HEK293 (cell line): Measurements from ENCODE around the gene MRPL48.

Experiments
- CTCF ChIA-PET: fragments of 350-600 bp; formaldehyde crosslinking; extraction: SDS; loops from one replicate; lab custom pipeline; 2021; ENCODE audit warnings: antibody characterized with exemption; lab: Yijun Ruan, JAX
- POLR2A ChIA-PET: fragments of 300-600 bp; formaldehyde crosslinking; extraction: SDS; loops from one replicate; lab custom pipeline; 2020; ENCODE audit warnings: antibody characterized with exemption, inconsistent platforms; lab: Yijun Ruan, JAX
- H3K27ac ChIP-seq: fragments of 200-500 bp; sonication (Bioruptor generic); 2 replicates; pipeline ENCODE4 v1.5.1; 2014; ENCODE audit warnings: low read depth, low read length, control low read depth, inconsistent platforms; ENCODE audit errors: extremely low read depth
- H3K36me3 ChIP-seq, 2 experiments: fragments of 200-500 bp in 1 of 2; sonication (Bioruptor generic) in 1 of 2; 1 replicate in 1 of 2; 2 replicates in 1 of 2; pipeline ENCODE4 v1.5.1; 2014 to 2017; ENCODE audit warnings: inconsistent platforms in 2 of 2, low read length in 2 of 2; ENCODE audit not compliant: control insufficient read depth in 2 of 2, insufficient read depth in 1 of 2
- H3K4me1 ChIP-seq: fragments of 200-500 bp; sonication (Bioruptor generic); 2 replicates; pipeline ENCODE4 v1.5.1; 2014; ENCODE audit warnings: mild to moderate bottlenecking, low read length, inconsistent platforms; ENCODE audit not compliant: control insufficient read depth, insufficient read depth
- H3K4me3 ChIP-seq: 2 replicates; pipeline ENCODE4 v1.5.1; 2011; ENCODE audit warnings: low read depth, mild to moderate bottlenecking, control low read depth, low read length, moderate library complexity
- H3K9me3 ChIP-seq: fragments of 200-500 bp; sonication (Bioruptor generic); 2 replicates; pipeline ENCODE4 v1.5.1; 2014; ENCODE audit warnings: low read depth, low read length, inconsistent platforms; ENCODE audit not compliant: control insufficient read depth, insufficient read depth
- ATF2 ChIP-seq: fragments of 450-650 bp; formaldehyde crosslinking; IDR thresholded peaks from 2 replicates; pipeline ENCODE4 v1.5.1; 2016; ENCODE audit warnings: missing biosample characterization, missing genetic modification characterization, low read depth
- BCL11A ChIP-seq: fragments of 450-650 bp; formaldehyde crosslinking; IDR thresholded peaks from 2 replicates; pipeline ENCODE4 v1.5.1; 2016; ENCODE audit warnings: low read depth, missing biosample characterization, missing genetic modification characterization
- BCL6B ChIP-seq: fragments of 450-650 bp; formaldehyde crosslinking; IDR thresholded peaks from 2 replicates; pipeline ENCODE4 v1.5.1; 2017; ENCODE audit warnings: missing biosample characterization, missing genetic modification characterization
- KLF9 ChIP-seq: fragments of 450-650 bp; formaldehyde crosslinking; IDR thresholded peaks from 2 replicates; pipeline ENCODE4 v1.5.1; 2016; ENCODE audit warnings: missing biosample characterization, missing genetic modification characterization, low read depth
- PRDM10 ChIP-seq: fragments of 450-650 bp; formaldehyde crosslinking; IDR thresholded peaks from 2 replicates; pipeline ENCODE4 v1.5.1; 2016; ENCODE audit warnings: missing biosample characterization, missing genetic modification characterization
- PRDM2 ChIP-seq: fragments of 450-650 bp; formaldehyde crosslinking; IDR thresholded peaks from 2 replicates; pipeline ENCODE4 v1.5.1; 2016; ENCODE audit warnings: missing biosample characterization, missing genetic modification characterization, borderline replicate concordance
- SCRT2 ChIP-seq: fragments of 450-650 bp; formaldehyde crosslinking; IDR thresholded peaks from 2 replicates; pipeline ENCODE4 v1.5.1; 2016; ENCODE audit warnings: missing biosample characterization, missing genetic modification characterization
- TRIM28 ChIP-seq: IDR thresholded peaks from 2 replicates; pipeline ENCODE4 v1.6.1; 2011; ENCODE audit warnings: low read length, control low read depth, borderline replicate concordance
- YY1 ChIP-seq: fragments of 450-650 bp; formaldehyde crosslinking; IDR thresholded peaks from 2 replicates; pipeline ENCODE4 v1.5.1; 2018; ENCODE audit warnings: missing biosample characterization, missing genetic modification characterization
- YY2 ChIP-seq: fragments of 450-650 bp; formaldehyde crosslinking; IDR thresholded peaks from 2 replicates; pipeline ENCODE4 v1.5.1; 2016; ENCODE audit warnings: missing biosample characterization, missing genetic modification characterization
- ZBTB1 ChIP-seq: fragments of 450-650 bp; formaldehyde crosslinking; IDR thresholded peaks from 2 replicates; pipeline ENCODE4 v1.5.1; 2016; ENCODE audit warnings: missing biosample characterization, missing genetic modification characterization
- ZBTB20 ChIP-seq: fragments of 450-650 bp; formaldehyde crosslinking; IDR thresholded peaks from 2 replicates; pipeline ENCODE4 v1.5.1; 2016; ENCODE audit warnings: missing biosample characterization, missing genetic modification characterization
- ZNF138 ChIP-seq: fragments of 450-650 bp; formaldehyde crosslinking; IDR thresholded peaks from 2 replicates; pipeline ENCODE4 v1.5.1; 2016; ENCODE audit warnings: missing biosample characterization, missing genetic modification characterization, borderline replicate concordance
- ZNF24 ChIP-seq: fragments of 450-650 bp; formaldehyde crosslinking; IDR thresholded peaks from 2 replicates; pipeline ENCODE4 v1.5.1; 2016; ENCODE audit warnings: missing biosample characterization, missing genetic modification characterization
- ZNF394 ChIP-seq: fragments of 450-650 bp; formaldehyde crosslinking; IDR thresholded peaks from 2 replicates; pipeline ENCODE4 v1.5.1; 2016; ENCODE audit warnings: missing biosample characterization, missing genetic modification characterization, mild to moderate bottlenecking, moderate library complexity, borderline replicate concordance
- ZNF404 ChIP-seq: fragments of 450-650 bp; formaldehyde crosslinking; IDR thresholded peaks from 2 replicates; pipeline ENCODE4 v1.5.1; 2017; ENCODE audit warnings: missing biosample characterization, missing genetic modification characterization
- ZNF488 ChIP-seq: fragments of 450-650 bp; formaldehyde crosslinking; IDR thresholded peaks from 2 replicates; pipeline ENCODE4 v1.5.1; 2016; ENCODE audit warnings: missing biosample characterization, missing genetic modification characterization
- ZNF600 ChIP-seq: fragments of 450-650 bp; formaldehyde crosslinking; IDR thresholded peaks from 2 replicates; pipeline ENCODE4 v1.5.1; 2016; ENCODE audit warnings: missing biosample characterization, missing genetic modification characterization
- ZNF670 ChIP-seq: fragments of 450-650 bp; formaldehyde crosslinking; IDR thresholded peaks from 2 replicates; pipeline ENCODE4 v1.5.1; 2016; ENCODE audit warnings: missing biosample characterization, missing genetic modification characterization, low read depth
- ZNF843 ChIP-seq: fragments of 450-650 bp; formaldehyde crosslinking; IDR thresholded peaks from 2 replicates; pipeline ENCODE4 v1.5.1; 2016; ENCODE audit warnings: missing biosample characterization, missing genetic modification characterization
- ZSCAN30 ChIP-seq: fragments of 450-650 bp; IDR thresholded peaks from 2 replicates; pipeline ENCODE4 v1.5.1; 2018; ENCODE audit warnings: missing biosample characterization, mild to moderate bottlenecking, missing genetic modification characterization, moderate library complexity
- ZXDB ChIP-seq: fragments of 450-650 bp; formaldehyde crosslinking; IDR thresholded peaks from 2 replicates; pipeline ENCODE4 v1.5.1; 2016; ENCODE audit warnings: missing biosample characterization, missing genetic modification characterization

Gene MRPL48

GRCh38 chr11:73839123-73839457, 51.4 kb downstream of the MRPL48 start:
- CTCF ChIA-PET, result no interaction called here
- Histone ChIP-seq H3K4me1 (no peaks in the 10 kb centered on the region), H3K9me3 (no peaks in the 10 kb centered on the region), H3K4me3 (no peak overlapping the region), H3K27ac (no peak overlapping the region), H3K36me3 (peaks cover 0 to 3% of the 10 kb centered on the region in 2 experiments; a peak in 2 of 3 replicates)
- TF ChIP-seq BCL6B (tag by site-specific recombination) (no peak), ZNF600 (tag by site-specific recombination) (no peak), ZNF24 (tag by site-specific recombination) (no peak), ATF2 (tag by site-specific recombination) (no peak), PRDM10 (tag by site-specific recombination) (no peak), ZNF394 (tag by site-specific recombination) (no peak), ZNF138 (tag by site-specific recombination) (no peak), PRDM2 (tag by site-specific recombination) (no peak), SCRT2 (tag by site-specific recombination) (no peak)
- POLR2A ChIA-PET, result no interaction called here

GRCh38 chr11:73851046-73851764, 63.5 kb downstream of the MRPL48 start:
- no peaks in the 10 kb centered on the region for H3K36me3 ChIP-seq
- POLR2A ChIA-PET, result no interaction called here
- CTCF ChIA-PET, result no interaction called here
- TF ChIP-seq ZBTB1 (tag by site-specific recombination), result no peak
- no peak for TF ChIP-seq ZNF488 (tag by site-specific recombination)
- no peak for TF ChIP-seq YY1 (tag by site-specific recombination)
- TF ChIP-seq BCL11A, result no peak
- TF ChIP-seq KLF9, result no peak
- no peak for TF ChIP-seq ZBTB20
- TF ChIP-seq ZSCAN30 (tag by site-specific recombination), result no peak
- TF ChIP-seq ZNF843 (tag by site-specific recombination), result no peak
- TF ChIP-seq ZNF670, result no peak
- TF ChIP-seq YY2 (tag by site-specific recombination), result no peak
- no peak for TF ChIP-seq TRIM28
- TF ChIP-seq ZXDB, result no peak
- no peak for TF ChIP-seq ZNF404

More at GRCh38 chr11:73851046-73851764, 63.5 kb downstream of the MRPL48 start:
- Histone ChIP-seq H3K4me1 (no peaks in the 10 kb centered on the region), H3K27ac (no peak overlapping the region), H3K4me3 (no peak overlapping the region), H3K9me3 (no peaks in the 10 kb centered on the region)
